Trophoblast cell (in vitro differentiated cells and primary cell): ENCODE results near the gene IFRD2.

Experiments used
- DNase-seq, 2 donors: peaks; one replicate each; pipeline ENCODE4 v3.0.0-alpha.2; 2016
- H2AFZ ChIP-seq: 2 replicates; pipeline ENCODE4 v1.6.1; 2013; ENCODE audit warnings: low read length, moderate library complexity, mild to moderate bottlenecking; ENCODE audit not compliant: insufficient read depth, poor library complexity
- H2AK5ac ChIP-seq: 2 replicates; pipeline ENCODE4 v1.6.1; 2013; ENCODE audit warnings: mild to moderate bottlenecking, low read length
- H2BK120ac ChIP-seq: 2 replicates; pipeline ENCODE4 v1.6.1; 2013; ENCODE audit warnings: low read length, mild to moderate bottlenecking, moderate library complexity; ENCODE audit not compliant: insufficient read depth, poor library complexity
- H2BK12ac ChIP-seq: 2 replicates; pipeline ENCODE4 v1.6.1; 2013; ENCODE audit warnings: mild to moderate bottlenecking, low read length, moderate library complexity
- H2BK5ac ChIP-seq: 2 replicates; pipeline ENCODE4 v1.6.1; 2013; ENCODE audit warnings: low read length, low read depth, moderate library complexity, mild to moderate bottlenecking; ENCODE audit not compliant: poor library complexity
- H3K14ac ChIP-seq: 2 replicates; pipeline ENCODE4 v1.6.1; 2013; ENCODE audit warnings: mild to moderate bottlenecking, low read length
- H3K18ac ChIP-seq: 2 replicates; pipeline ENCODE4 v1.6.1; 2013; ENCODE audit warnings: mild to moderate bottlenecking, low read length
- H3K23ac ChIP-seq: 2 replicates; pipeline ENCODE4 v1.6.1; 2013; ENCODE audit warnings: low read length
- H3K27ac ChIP-seq: 2 replicates; pipeline ENCODE4 v1.5.1; 2013; ENCODE audit warnings: low read depth, mild to moderate bottlenecking, inconsistent platforms, low read length, moderate library complexity
- H3K27me3 ChIP-seq: 2 replicates; pipeline ENCODE4 v1.6.1; 2013; ENCODE audit warnings: inconsistent platforms, mild to moderate bottlenecking, low read length, moderate library complexity; ENCODE audit not compliant: insufficient read depth
- H3K36me3 ChIP-seq, 2 experiments: 1 replicate in 1 of 2; 2 replicates in 1 of 2; pipeline ENCODE4 v1.6.1; 2013; ENCODE audit warnings: low read length in 2 of 2, mild to moderate bottlenecking in 2 of 2, moderate library complexity in 1 of 2; ENCODE audit not compliant: insufficient read depth in 2 of 2, control insufficient read depth in 1 of 2
- H3K4ac ChIP-seq: 2 replicates; pipeline ENCODE4 v1.6.1; 2013; ENCODE audit warnings: low read depth, mild to moderate bottlenecking, low read length, moderate library complexity
- H3K4me1 ChIP-seq, 2 experiments: 1 replicate in 1 of 2; 2 replicates in 1 of 2; pipeline ENCODE4 v1.6.1; 2013; ENCODE audit warnings: low read length in 2 of 2, mild to moderate bottlenecking in 2 of 2, moderate library complexity in 1 of 2; ENCODE audit not compliant: insufficient read depth in 2 of 2, control insufficient read depth in 1 of 2
- H3K4me2 ChIP-seq: 2 replicates; pipeline ENCODE4 v1.6.1; 2013; ENCODE audit warnings: inconsistent platforms, mild to moderate bottlenecking, low read length, moderate library complexity
- H3K4me3 ChIP-seq: 2 replicates; pipeline ENCODE4 v1.5.1; 2013; ENCODE audit warnings: mild to moderate bottlenecking, low read depth, low read length, inconsistent platforms
- H3K79me1 ChIP-seq: one replicate; pipeline ENCODE4 v1.6.1; 2013; ENCODE audit warnings: low read length
- H3K79me2 ChIP-seq: 2 replicates; pipeline ENCODE4 v1.6.1; 2013; ENCODE audit warnings: low read length, mild to moderate bottlenecking; ENCODE audit not compliant: control insufficient read depth, insufficient read depth, poor library complexity
- H3K9ac ChIP-seq: 2 replicates; pipeline ENCODE4 v1.6.1; 2013; ENCODE audit warnings: mild to moderate bottlenecking, low read length
- H3K9me3 ChIP-seq: 2 replicates; pipeline ENCODE4 v1.6.1; 2013; ENCODE audit warnings: low read depth, mild to moderate bottlenecking, control low read depth, inconsistent platforms, low read length; ENCODE audit not compliant: insufficient read depth
- H4K12ac ChIP-seq: 2 replicates; pipeline ENCODE4 v1.6.1; 2013; ENCODE audit warnings: low read depth, mild to moderate bottlenecking, low read length, moderate library complexity
- H4K8ac ChIP-seq: 2 replicates; pipeline ENCODE4 v1.6.1; 2013; ENCODE audit warnings: low read depth, mild to moderate bottlenecking, low read length, moderate library complexity
- H4K91ac ChIP-seq: one replicate; pipeline ENCODE4 v1.6.1; 2013; ENCODE audit warnings: low read depth, mild to moderate bottlenecking, low read length, moderate library complexity
- WGBS: extraction: QIAGEN DNeasy Blood & Tissue Kit; methylation state at CpG from one replicate; pipeline ENCODE4 v1.1.7; 2013; ENCODE audit warnings: missing lambda C conversion rate; ENCODE audit not compliant: insufficient read length, insufficient coverage; ENCODE audit errors: extremely low coverage; 5-methylcytosine and 5-hydroxymethylcytosine counted together

The IFRD2 gene

DNA sequence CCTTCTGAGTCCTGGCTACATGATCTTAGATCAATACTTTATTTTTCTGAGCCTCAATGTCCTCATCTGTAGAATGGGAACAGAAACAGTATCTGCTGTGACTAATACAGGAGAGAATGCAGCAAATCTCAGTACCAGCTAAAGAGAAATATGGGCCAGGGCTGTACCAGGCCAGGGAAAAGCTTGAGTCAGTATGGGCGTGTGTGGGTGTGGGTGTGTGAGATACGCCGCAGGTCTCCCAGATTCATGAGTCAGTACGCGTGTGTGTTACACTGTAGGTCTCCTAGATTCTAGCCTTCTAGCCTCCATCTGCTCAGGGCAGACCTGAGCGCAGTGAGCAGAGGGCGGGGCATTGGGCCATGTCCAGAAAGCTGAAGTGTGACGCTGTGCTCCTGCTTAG lies 41.0 kb downstream of the IFRD2 start:
- no peak overlapping the region for H3K9ac ChIP-seq
- no CpG with 5 or more reads among the region's 8 CpGs for WGBS

DNA sequence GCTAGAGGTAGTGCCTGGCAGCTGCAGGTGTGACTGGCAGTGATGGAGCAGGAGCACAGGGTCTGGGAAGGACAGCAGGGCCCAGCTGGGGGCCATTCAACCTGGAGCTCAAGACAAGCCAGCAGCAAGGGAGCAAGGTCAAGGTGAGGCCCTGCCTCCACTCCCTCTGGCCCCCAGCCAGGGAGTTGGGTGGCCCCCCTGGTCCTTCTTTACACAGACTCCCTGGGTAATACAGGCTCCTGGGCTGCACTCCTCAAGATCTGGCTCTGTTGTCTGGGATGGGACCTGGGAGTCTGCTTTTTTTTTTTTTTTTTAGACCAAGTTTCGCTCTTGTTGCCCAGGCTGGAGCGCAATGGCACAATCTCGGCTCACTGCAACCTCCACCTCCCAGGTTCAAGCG lies 41.7 kb downstream of the IFRD2 start:
- Histone ChIP-seq H3K14ac (no peak overlapping the region), H4K8ac (no peak overlapping the region), H3K18ac (no peak overlapping the region), H2BK12ac (no peak overlapping the region), H3K9ac (no peak overlapping the region), H2AFZ (no peak overlapping the region), H3K9me3 (no peaks in the 10 kb centered on the region), H3K79me2 (peaks cover 9% of the 10 kb centered on the region), H3K4me3 (no peak overlapping the region), H2BK5ac (no peak overlapping the region), H3K4ac (no peak overlapping the region), H3K4me2 (no peak overlapping the region), H4K91ac (no peak overlapping the region), H3K27ac (no peak overlapping the region), H4K12ac (no peak overlapping the region), H3K4me1 (peaks cover 9 to 25% of the 10 kb centered on the region in 2 experiments), H3K27me3 (no peaks in the 10 kb centered on the region), H3K79me1 (peaks cover 12% of the 10 kb centered on the region), H3K36me3 (peaks cover 37 to 59% of the 10 kb centered on the region in 2 experiments), H2AK5ac (no peak overlapping the region), H3K23ac (no peak overlapping the region), H2BK120ac (no peak overlapping the region)
- DNase-seq: no peak
- WGBS: no CpG with 5 or more reads among the region's 4 CpGs

More for the DNA sequence above, 41.0 kb downstream of the IFRD2 start:
- Histone ChIP-seq H2BK5ac (no peak overlapping the region), H3K14ac (no peak overlapping the region), H3K79me2 (peaks cover 6% of the 10 kb centered on the region), H4K91ac (no peak overlapping the region), H4K12ac (no peak overlapping the region), H3K27ac (no peak overlapping the region), H3K4me1 (peaks cover 5 to 19% of the 10 kb centered on the region in 2 experiments), H3K36me3 (peaks cover 41 to 63% of the 10 kb centered on the region in 2 experiments), H3K27me3 (no peaks in the 10 kb centered on the region), H3K9me3 (no peaks in the 10 kb centered on the region), H3K23ac (no peak overlapping the region), H3K4ac (no peak overlapping the region), H3K4me3 (no peak overlapping the region), H3K18ac (no peak overlapping the region), H2BK12ac (no peak overlapping the region), H3K4me2 (no peak overlapping the region), H2AK5ac (no peak overlapping the region), H2BK120ac (no peak overlapping the region), H4K8ac (no peak overlapping the region), H2AFZ (no peak overlapping the region), H3K79me1 (peaks cover 6% of the 10 kb centered on the region)
- DNase-seq: peak; percentile 89 to 90

DNA sequence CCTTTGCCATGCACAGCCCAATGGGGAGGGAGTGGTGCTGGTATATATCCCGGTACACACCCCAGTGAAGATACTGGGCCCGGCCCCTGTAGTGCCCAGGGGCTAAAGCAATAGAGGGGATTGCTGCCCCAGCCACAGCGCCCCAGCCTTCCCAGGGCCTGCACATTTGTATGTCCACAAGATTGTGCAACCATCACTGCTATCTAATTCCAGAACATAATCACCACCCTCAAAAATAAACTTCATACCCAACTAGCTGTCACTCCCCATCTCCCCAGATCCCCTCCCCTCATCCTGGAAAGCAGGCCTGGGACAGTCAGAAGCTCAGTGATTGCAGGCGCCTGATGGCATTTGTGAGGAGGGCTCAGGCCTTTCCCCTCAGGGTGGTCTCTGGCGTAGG lies 42.8 kb downstream of the IFRD2 start:
- whole genome bisulfite sequencing: no CpG with 5 or more reads among the region's 5 CpGs

DNA sequence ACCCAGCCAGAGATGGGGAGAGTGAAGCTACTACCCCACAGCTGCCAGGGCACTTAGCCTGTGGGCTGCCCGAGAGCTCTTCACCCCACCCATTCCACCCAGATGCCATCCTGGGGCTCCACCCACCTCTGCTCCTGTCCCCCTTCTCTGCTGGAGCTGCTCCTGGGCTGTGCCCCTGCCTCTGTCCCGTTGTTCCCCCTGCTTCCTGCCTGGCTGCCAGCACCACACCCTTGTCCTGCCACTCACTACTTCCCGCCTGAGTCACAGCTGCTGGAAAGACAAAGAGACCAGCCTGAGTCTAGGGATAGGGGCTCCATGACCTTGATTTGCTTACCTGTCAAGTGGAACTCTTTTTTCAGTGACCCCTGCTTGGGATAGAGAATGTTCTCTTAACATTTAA lies 43.8 kb downstream of the IFRD2 start:
- H4K8ac ChIP-seq: no peak overlapping the region
- H3K4me2 ChIP-seq: no peak overlapping the region
- no peak overlapping the region for H2AK5ac ChIP-seq
- DNase-seq: peak in 1 of 2 donors; percentile 41
- H3K4me1 ChIP-seq: peaks cover 16 to 34% of the 10 kb centered on the region in 2 experiments
- H3K4ac ChIP-seq: peak overlapping the region; percentile 4
- no peak overlapping the region for H3K23ac ChIP-seq
- H2BK12ac ChIP-seq: no peak overlapping the region
- no peak overlapping the region for H2AFZ ChIP-seq
- H3K14ac ChIP-seq: no peak overlapping the region
- H4K91ac ChIP-seq: peak overlapping the region; percentile 13
- no peaks in the 10 kb centered on the region for H3K9me3 ChIP-seq
- H3K36me3 ChIP-seq: peaks cover 24 to 44% of the 10 kb centered on the region in 2 experiments
- H3K79me2 ChIP-seq: peaks cover 9% of the 10 kb centered on the region
- no peak overlapping the region for H3K27ac ChIP-seq
- no peak overlapping the region for H3K18ac ChIP-seq
- no peak overlapping the region for H2BK5ac ChIP-seq
- no peak overlapping the region for H3K4me3 ChIP-seq
- H3K9ac ChIP-seq: no peak overlapping the region
- WGBS: no CpG with 5 or more reads among the region's 3 CpGs
- H3K27me3 ChIP-seq: no peaks in the 10 kb centered on the region
- peaks cover 13% of the 10 kb centered on the region for H3K79me1 ChIP-seq
- H2BK120ac ChIP-seq: no peak overlapping the region
- no peak overlapping the region for H4K12ac ChIP-seq

More for the DNA sequence above, 42.8 kb downstream of the IFRD2 start:
- H3K4ac ChIP-seq: no peak overlapping the region
- H4K12ac ChIP-seq: no peak overlapping the region
- H3K18ac ChIP-seq: peak overlapping the region; percentile 16
- H3K14ac ChIP-seq: no peak overlapping the region
- no peaks in the 10 kb centered on the region for H3K9me3 ChIP-seq
- H3K4me1 ChIP-seq: peaks cover 16 to 32% of the 10 kb centered on the region in 2 experiments
- peaks cover 9% of the 10 kb centered on the region for H3K79me2 ChIP-seq
- no peaks in the 10 kb centered on the region for H3K27me3 ChIP-seq
- no peak overlapping the region for H2AK5ac ChIP-seq
- peak overlapping the region; percentile 18 for H3K9ac ChIP-seq
- peaks cover 29 to 52% of the 10 kb centered on the region in 2 experiments for H3K36me3 ChIP-seq
- no peak overlapping the region for H3K4me2 ChIP-seq
- no peak overlapping the region for H2BK12ac ChIP-seq
- DNase-seq: no peak
- no peak overlapping the region for H3K27ac ChIP-seq
- H4K8ac ChIP-seq: no peak overlapping the region
- no peak overlapping the region for H2BK120ac ChIP-seq
- no peak overlapping the region for H2AFZ ChIP-seq
- no peak overlapping the region for H2BK5ac ChIP-seq
- no peak overlapping the region for H3K23ac ChIP-seq
- no peak overlapping the region for H3K4me3 ChIP-seq
- H4K91ac ChIP-seq: no peak overlapping the region
- peaks cover 13% of the 10 kb centered on the region for H3K79me1 ChIP-seq
